Fibroblast of lung (primary cell): Measurements from ENCODE around the gene KLK6. TPM values are rescaled to one million over a fixed set of nuclear protein-coding genes. Genes with fewer than 3 reads are reported as not detected.

Experiments
- DNase-seq, 2 donors: peaks; one replicate each; pipeline versions ENCODE4 v3.0.0 to v3.0.0-alpha.2; 2010; ENCODE audit warnings: low read depth in 2 of 2
- H2AFZ ChIP-seq: 2 replicates; pipeline ENCODE4 v1.5.1; 2012; ENCODE audit warnings: low read length, control low read depth, inconsistent platforms
- H3K27ac ChIP-seq: 2 replicates; pipeline ENCODE4 v1.5.1; 2011; ENCODE audit warnings: low read length, control low read depth; ENCODE audit not compliant: insufficient read depth
- H3K27me3 ChIP-seq: 2 replicates; pipeline ENCODE4 v1.5.1; 2011; ENCODE audit warnings: mild to moderate bottlenecking, low read length; ENCODE audit not compliant: control insufficient read depth, insufficient read depth
- H3K36me3 ChIP-seq: 2 replicates; pipeline ENCODE4 v1.5.1; 2011; ENCODE audit warnings: low read length; ENCODE audit not compliant: control insufficient read depth, insufficient read depth
- H3K4me1 ChIP-seq: 2 replicates; pipeline ENCODE4 v1.5.1; 2011; ENCODE audit warnings: low read length; ENCODE audit not compliant: control insufficient read depth, insufficient read depth; ENCODE audit errors: extremely low read depth
- H3K4me2 ChIP-seq: 2 replicates; pipeline ENCODE4 v1.5.1; 2011; ENCODE audit warnings: low read length, control low read depth; ENCODE audit not compliant: insufficient read depth; ENCODE audit errors: extremely low read depth
- H3K4me3 ChIP-seq, 4 experiments: fragments of 200-600 bp in 1 of 4; sonication (generic) in 1 of 4; replicated peaks in 1 of 4; 2 replicates each; pipeline ENCODE4 v1.5.1; 2011 to 2016; ENCODE audit warnings: low read length in 4 of 4, low read depth in 3 of 4, mild to moderate bottlenecking in 3 of 4, control low read depth in 2 of 4, inconsistent platforms in 1 of 4, mixed read lengths in 1 of 4; ENCODE audit not compliant: insufficient read depth in 1 of 4; ENCODE audit errors: control extremely low read depth in 1 of 4
- H3K79me2 ChIP-seq: 2 replicates; pipeline ENCODE4 v1.5.1; 2012; ENCODE audit warnings: mild to moderate bottlenecking, low read length, inconsistent platforms; ENCODE audit not compliant: control insufficient read depth, insufficient read depth
- H3K9ac ChIP-seq: 2 replicates; pipeline ENCODE4 v1.5.1; 2011; ENCODE audit warnings: mild to moderate bottlenecking, low read length, control low read depth; ENCODE audit not compliant: insufficient read depth
- H3K9me3 ChIP-seq: 2 replicates; pipeline ENCODE4 v1.5.1; 2012; ENCODE audit warnings: low read depth, low read length; ENCODE audit not compliant: control insufficient read depth, insufficient read depth
- H4K20me1 ChIP-seq: 2 replicates; pipeline ENCODE4 v1.5.1; 2011; ENCODE audit warnings: low read length; ENCODE audit not compliant: control insufficient read depth, insufficient read depth; ENCODE audit errors: extremely low read depth
- CTCF ChIP-seq, 2 donors: IDR thresholded peaks in 1 of 2; conservative IDR thresholded peaks in 1 of 2; 1 replicate in 1 of 2; 2 replicates in 1 of 2; pipeline ENCODE4 v1.5.1; 2011 to 2012; ENCODE audit warnings: low read length in 2 of 2, control low read depth in 1 of 2, inconsistent platforms in 1 of 2, low read depth in 1 of 2, mild to moderate bottlenecking in 1 of 2
- EZH2 ChIP-seq: IDR thresholded peaks from 2 replicates; pipeline ENCODE4 v1.5.1; 2012; ENCODE audit warnings: low read length, control low read depth, mild to moderate bottlenecking; ENCODE audit errors: missing control alignments
- polyA plus RNA-seq, 2 donors: library from polyadenylated mRNA; depleted of rRNA in 1 of 2; stranded (reverse) in 1 of 2; unstranded in 1 of 2; fragments of >200 nt; gene quantifications; 2 replicates each; pipeline ENCODE4 v1.2.1, GENCODE V29; 2011 to 2012; ENCODE audit warnings: missing spikeins in 1 of 2
- total RNA-seq: library from RNA; depleted of rRNA; stranded (reverse); fragments of >200 nt; gene quantifications from 2 replicates; pipeline ENCODE4 v1.2.1, GENCODE V29; 2014

KLK6 gene
- total and polyA plus RNA-seq, 2 donors (not counting 1 experiment from before 2014, with no cell fraction given) = not detected

GRCh38 chr19:50962245-50962644 lies 7.1 kb downstream of the KLK6 start:
- Histone ChIP-seq H3K9me3 (no peaks in the 10 kb centered on the region), H2AFZ (no peak overlapping the region), H3K79me2 (no peaks in the 10 kb centered on the region), H4K20me1 (no peaks in the 10 kb centered on the region), H3K4me2 (no peak overlapping the region), H3K27me3 (no peaks in the 10 kb centered on the region), H3K4me3 (no peak overlapping the region), H3K4me1 (no peaks in the 10 kb centered on the region), H3K27ac (no peak overlapping the region), H3K36me3 (no peaks in the 10 kb centered on the region), H3K9ac (no peak overlapping the region)
- no peak for DNase-seq
- no peak for TF ChIP-seq CTCF (conservative IDR thresholded peaks at IDR 0.05 in 1 of 2, IDR thresholded peaks at IDR 0.05 in 1 of 2; ENCODE audit: low read depth in 1 of 2, low read length in 2 of 2)
- TF ChIP-seq EZH2 = no peak

- H3K27ac ChIP-seq = no peak overlapping the region
- no peaks in the 10 kb centered on the region for H3K36me3 ChIP-seq
- H3K27me3 ChIP-seq = no peaks in the 10 kb centered on the region
- DNase-seq = no peak
- no peaks in the 10 kb centered on the region for H3K79me2 ChIP-seq
- no peak overlapping the region for H3K9ac ChIP-seq
- no peak overlapping the region for H3K4me3 ChIP-seq
- H3K4me2 ChIP-seq = no peak overlapping the region
- no peaks in the 10 kb centered on the region for H3K9me3 ChIP-seq
- H3K4me1 ChIP-seq = no peaks in the 10 kb centered on the region
- H2AFZ ChIP-seq = no peak overlapping the region
- TF ChIP-seq CTCF (conservative IDR thresholded peaks at IDR 0.05 in 1 of 2, IDR thresholded peaks at IDR 0.05 in 1 of 2; ENCODE audit: low read depth in 1 of 2, low read length in 2 of 2) (no peak), EZH2 (no peak)
- H4K20me1 ChIP-seq = no peaks in the 10 kb centered on the region
These were observed 9.5 kb downstream of the KLK6 start for GRCh38 chr19:50959731-50960500.

- Histone ChIP-seq H3K36me3 (no peaks in the 10 kb centered on the region), H3K79me2 (no peaks in the 10 kb centered on the region), H2AFZ (no peak overlapping the region), H3K4me2 (no peak overlapping the region), H3K27me3 (no peaks in the 10 kb centered on the region), H4K20me1 (no peaks in the 10 kb centered on the region), H3K9me3 (no peaks in the 10 kb centered on the region), H3K27ac (no peak overlapping the region), H3K4me1 (no peaks in the 10 kb centered on the region), H3K9ac (no peak overlapping the region), H3K4me3 (no peak overlapping the region)
- DNase-seq = no peak
- TF ChIP-seq EZH2 (no peak), CTCF (conservative IDR thresholded peaks at IDR 0.05 in 1 of 2, IDR thresholded peaks at IDR 0.05 in 1 of 2; ENCODE audit: low read depth in 1 of 2, low read length in 2 of 2) (no peak)
These were observed 11.8 kb downstream of the KLK6 start for GRCh38 chr19:50957587-50957986.
